Mucosa of descending colon (tissue), 3 donors: ENCODE measurements around the gene CAB39. TPM values are rescaled to one million over a fixed set of nuclear protein-coding genes. Genes with fewer than 3 reads are reported as not detected.

Experiments
- ATAC-seq: fragments of 200-7000 bp; cut with Tn5 transposase; one replicate; pipeline ENCODE4 v1.9.1; 2020; ENCODE audit warnings: mild to moderate bottlenecking, moderate library complexity
- DNase-seq, 3 donors: peaks; one replicate each; pipeline ENCODE4 v3.0.0-alpha.2; 2020
- H3K36me3 ChIP-seq: fragments of 200-600 bp; one replicate; pipeline ENCODE4 v1.8.0; 2021; ENCODE audit warnings: low read depth, mild to moderate bottlenecking
- H3K4me1 ChIP-seq: fragments of 200-600 bp; one replicate; pipeline ENCODE4 v1.8.0; 2021; ENCODE audit warnings: low read depth, mild to moderate bottlenecking
- H3K4me3 ChIP-seq: fragments of 200-600 bp; one replicate; pipeline ENCODE4 v1.8.0; 2021; ENCODE audit warnings: mild to moderate bottlenecking
- H3K9me3 ChIP-seq: fragments of 200-600 bp; one replicate; pipeline ENCODE4 v1.8.0; 2021; ENCODE audit warnings: mild to moderate bottlenecking
- intact Hi-C, 2 donors: fragments of 100-400 bp; cut with DNase I in 1 of 2; cut with micrococcal nuclease in 1 of 2; formaldehyde crosslinking; loops; one replicate each; pipeline versions ENCODE4 v1.11.0 to v1.11.1; 2022; cut with DNase I, micrococcal nuclease
- total RNA-seq, 3 donors: library from RNA; stranded (reverse); fragmentation: NEBNext Ultra II Directional in 2 of 3; extraction: Animal tissue kit (Norgen Biotek cat#: 25700) in 2 of 3; gene quantifications; one replicate each; pipeline versions ENCODE4 v1.2.1 to v1.2.4, GENCODE V29; 2021 to 2023
- TF ChIP-seq, protein P1 (sequence below): fragments of 200-600 bp; IDR thresholded peaks from one replicate; pipeline ENCODE4 v1.8.0; 2022; ENCODE audit warnings: antibody characterized with exemption, mild to moderate bottlenecking
- donor health status: DM: no; HTN: no; CAD: no; lungs with moderate emphysema.
- donor health status: DM: no; HTN: no; CAD: no.
- donor health status: DM: no; HTN: yes; CAD: no.

Gene CAB39
- total RNA-seq, 3 donors from 2014 or later, result 112 to 155 (median 115) TPM

DNA sequence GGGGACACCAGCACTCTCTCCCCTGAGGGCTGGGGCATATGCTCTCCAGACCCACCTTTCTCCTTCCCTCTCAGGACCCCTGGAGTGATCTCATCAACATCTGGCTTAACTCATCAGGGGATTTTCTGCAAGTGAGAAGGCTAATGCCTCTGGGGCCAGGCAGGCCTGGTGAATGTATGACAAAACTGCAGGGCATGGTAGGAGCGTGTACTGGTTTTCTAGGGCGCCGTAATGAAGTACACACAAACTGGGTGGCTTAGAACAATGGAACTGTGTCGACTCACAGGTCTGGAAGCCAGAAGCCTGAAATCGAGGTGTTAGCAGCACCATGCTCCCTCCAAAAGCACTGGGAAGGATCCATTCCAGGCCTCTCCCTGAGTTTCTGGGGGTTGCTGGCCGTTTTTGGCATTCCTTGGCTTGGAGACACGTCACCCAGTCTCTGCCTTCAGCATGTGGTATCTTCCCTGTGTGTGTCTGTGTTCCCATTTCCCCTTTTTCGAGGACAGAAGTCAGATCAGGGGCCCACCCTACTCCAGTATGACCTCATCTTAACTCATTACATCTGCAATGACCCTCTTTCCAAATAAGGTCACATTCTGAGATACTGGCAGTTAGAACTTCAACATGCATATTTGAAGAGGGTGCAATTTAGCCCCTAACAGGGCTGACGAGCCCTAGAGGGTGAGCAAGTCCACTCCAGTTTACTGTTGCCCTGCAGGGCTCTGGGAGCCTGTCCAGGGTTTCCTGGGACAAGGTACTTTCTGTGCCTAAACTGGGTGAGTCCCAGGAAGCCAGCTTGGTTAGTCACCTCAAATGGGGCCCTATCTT, 45.5 kb upstream of the CAB39 start:
- TF ChIP-seq, protein P1, sequence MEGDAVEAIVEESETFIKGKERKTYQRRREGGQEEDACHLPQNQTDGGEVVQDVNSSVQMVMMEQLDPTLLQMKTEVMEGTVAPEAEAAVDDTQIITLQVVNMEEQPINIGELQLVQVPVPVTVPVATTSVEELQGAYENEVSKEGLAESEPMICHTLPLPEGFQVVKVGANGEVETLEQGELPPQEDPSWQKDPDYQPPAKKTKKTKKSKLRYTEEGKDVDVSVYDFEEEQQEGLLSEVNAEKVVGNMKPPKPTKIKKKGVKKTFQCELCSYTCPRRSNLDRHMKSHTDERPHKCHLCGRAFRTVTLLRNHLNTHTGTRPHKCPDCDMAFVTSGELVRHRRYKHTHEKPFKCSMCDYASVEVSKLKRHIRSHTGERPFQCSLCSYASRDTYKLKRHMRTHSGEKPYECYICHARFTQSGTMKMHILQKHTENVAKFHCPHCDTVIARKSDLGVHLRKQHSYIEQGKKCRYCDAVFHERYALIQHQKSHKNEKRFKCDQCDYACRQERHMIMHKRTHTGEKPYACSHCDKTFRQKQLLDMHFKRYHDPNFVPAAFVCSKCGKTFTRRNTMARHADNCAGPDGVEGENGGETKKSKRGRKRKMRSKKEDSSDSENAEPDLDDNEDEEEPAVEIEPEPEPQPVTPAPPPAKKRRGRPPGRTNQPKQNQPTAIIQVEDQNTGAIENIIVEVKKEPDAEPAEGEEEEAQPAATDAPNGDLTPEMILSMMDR, result no peak
- no peaks in the 10 kb centered on the region for H3K9me3 ChIP-seq
- intact Hi-C loops, result no loop called here
- DNase-seq (no peak), ATAC-seq (peak; percentile 65)
- H3K36me3 ChIP-seq, result no peaks in the 10 kb centered on the region
- H3K4me3 ChIP-seq, result no peak overlapping the region
- H3K4me1 ChIP-seq, result peaks cover 18% of the 10 kb centered on the region

DNA sequence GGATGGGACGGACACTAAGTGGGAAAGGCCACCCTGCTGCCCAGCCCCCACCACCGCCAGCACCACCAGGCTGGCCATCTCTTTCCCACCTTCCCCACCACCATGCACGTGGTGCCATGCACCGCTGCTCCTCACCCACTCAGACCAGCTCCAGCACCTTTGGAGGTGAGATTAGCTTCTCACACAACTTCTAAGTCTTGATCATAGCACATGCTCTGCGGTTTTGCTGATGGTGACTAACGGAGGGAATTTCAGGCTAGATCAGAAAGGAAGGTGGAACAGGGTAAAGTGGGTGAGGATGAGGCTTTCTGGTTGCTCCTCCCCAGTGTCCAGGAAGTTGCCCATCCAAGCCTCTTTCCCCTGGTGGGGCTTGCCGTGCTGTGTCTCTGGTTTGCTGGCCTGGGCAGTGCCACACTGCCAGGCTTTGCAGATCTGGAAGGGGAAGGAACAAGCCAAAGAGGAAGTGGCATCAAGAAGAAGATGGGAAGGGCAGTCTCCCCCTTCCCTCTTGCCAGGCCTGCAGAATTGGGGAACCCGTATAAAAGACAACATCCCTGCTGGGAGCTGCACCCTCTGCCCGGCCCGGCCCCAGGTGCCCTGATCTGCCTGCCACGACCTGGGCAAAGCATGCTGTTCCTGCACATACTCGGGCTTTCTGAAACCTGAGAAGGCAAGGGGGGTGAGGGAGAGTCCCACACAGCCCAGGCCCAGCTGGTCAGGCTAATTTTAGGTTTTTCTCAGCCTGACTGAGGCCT, 44.3 kb upstream of the CAB39 start:
- TF ChIP-seq, protein P1, result no peak
- Histone ChIP-seq H3K4me3 (no peak overlapping the region), H3K36me3 (no peaks in the 10 kb centered on the region), H3K9me3 (no peaks in the 10 kb centered on the region), H3K4me1 (peaks cover 18% of the 10 kb centered on the region)
- intact Hi-C loops, result no loop called here
- no peak for DNase-seq
- peak; percentile 26 for ATAC-seq

DNA sequence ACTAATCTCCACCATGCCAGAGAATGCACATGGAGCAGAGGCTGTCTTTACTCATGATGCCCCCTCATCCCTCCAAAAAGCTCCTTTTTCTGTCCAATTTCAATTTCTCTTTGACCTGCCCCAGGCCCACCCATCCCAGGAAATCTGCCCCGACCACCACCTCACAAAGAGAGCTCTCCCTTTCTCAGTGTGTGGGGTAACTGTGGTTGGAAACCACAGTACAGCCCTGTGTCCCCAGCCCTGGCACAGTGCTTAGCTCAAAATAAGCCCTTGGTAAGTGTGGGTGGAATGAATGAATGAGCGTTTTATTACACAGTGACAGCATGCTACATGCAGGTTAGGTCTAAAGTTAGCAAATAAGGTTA, 43.7 kb upstream of the CAB39 start:
- Histone ChIP-seq H3K36me3 (no peaks in the 10 kb centered on the region), H3K4me3 (no peak overlapping the region), H3K4me1 (peaks cover 18% of the 10 kb centered on the region), H3K9me3 (no peaks in the 10 kb centered on the region)
- TF ChIP-seq, protein P1, result no peak
- DNase-seq (no peak), ATAC-seq (no peak)
- intact Hi-C loops, result no loop called here

DNA sequence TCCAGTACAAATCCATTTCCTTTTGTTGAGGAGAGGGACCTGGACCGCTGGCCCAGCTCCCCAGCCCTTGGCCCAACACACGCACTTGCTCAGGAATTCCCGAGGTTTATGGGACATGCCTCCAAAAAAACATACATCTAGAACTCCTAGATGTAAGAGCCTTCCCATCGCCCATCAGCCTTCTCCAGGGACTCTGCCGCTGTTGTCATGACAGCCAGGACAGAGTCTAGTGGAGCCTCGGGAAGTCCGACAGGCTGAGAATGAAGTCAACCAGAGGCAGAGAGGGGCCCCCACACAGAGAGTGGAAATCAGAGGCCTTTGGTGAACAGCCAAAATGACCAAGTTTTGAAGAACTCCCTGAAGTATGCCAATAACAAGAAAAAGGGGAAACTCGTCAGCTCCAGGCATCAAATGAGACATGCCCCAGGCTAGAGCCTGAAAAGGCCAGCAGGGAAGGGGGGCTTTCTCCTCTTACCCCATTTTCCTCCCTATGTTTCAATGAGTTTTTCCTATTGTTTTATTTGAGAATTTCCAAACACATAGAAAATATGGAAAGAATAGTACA, 43.2 kb upstream of the CAB39 start:
- TF ChIP-seq, protein P1, result no peak
- Histone ChIP-seq H3K4me3 (no peak overlapping the region), H3K9me3 (no peaks in the 10 kb centered on the region), H3K4me1 (peaks cover 16% of the 10 kb centered on the region), H3K36me3 (no peaks in the 10 kb centered on the region)
- intact Hi-C loops, result no loop called here
- DNase-seq (no peak), ATAC-seq (no peak)

DNA sequence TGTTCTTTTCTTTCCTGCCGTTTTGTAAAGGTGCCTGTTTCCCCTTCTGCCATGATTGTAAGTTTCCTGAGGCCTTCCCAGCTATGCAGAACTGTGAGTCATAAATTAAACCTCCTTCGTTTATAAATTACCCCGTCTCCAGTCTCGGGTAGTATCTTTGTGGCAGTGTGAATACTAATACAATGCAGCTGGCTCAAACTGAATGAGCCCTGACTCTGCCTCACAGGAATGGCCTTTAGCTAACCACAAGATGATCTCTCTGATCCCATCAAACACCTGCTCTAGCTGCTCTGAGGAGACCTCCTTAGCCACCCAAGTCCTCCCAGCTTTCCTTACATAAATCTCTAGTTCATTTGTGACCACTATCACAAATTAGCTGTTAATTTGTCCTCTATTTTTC, 41.5 kb upstream of the CAB39 start:
- intact Hi-C loops, result no loop called here
- DNase-seq (no peak), ATAC-seq (no peak)
- Histone ChIP-seq H3K4me1 (peaks cover 16% of the 10 kb centered on the region), H3K36me3 (no peaks in the 10 kb centered on the region), H3K4me3 (no peak overlapping the region), H3K9me3 (no peaks in the 10 kb centered on the region)
- TF ChIP-seq, protein P1, result no peak
